ENCODE data around the gene NAPEPLD. TPM values are rescaled to one million over a fixed set of nuclear protein-coding genes. Genes with fewer than 3 reads are reported as not detected.
"Not testable (repeated sequence)": the region's sequence is repeated elsewhere in the genome, so short reads cannot be mapped to it uniquely, and the experiment has no call there.

The NAPEPLD gene
- 22.6 TPM in 2 replicates for total RNA-seq (2021)
- Bru-seq, nascent RNA, result percentile 75 among the genes with signal in this experiment
- BruChase-seq, experiment 1, labeled RNA remaining after a 2-hour chase, result percentile 74 among the genes with signal in this experiment
- BruChase-seq, experiment 2, labeled RNA remaining after a 6-hour chase, result percentile 57 among the genes with signal in this experiment
- long read RNA-seq, partial matches to known transcripts, result 3 of 9 reads
- long read RNA-seq, other reads (novel, unspliced or antisense), result 6 of 9 reads

DNA sequence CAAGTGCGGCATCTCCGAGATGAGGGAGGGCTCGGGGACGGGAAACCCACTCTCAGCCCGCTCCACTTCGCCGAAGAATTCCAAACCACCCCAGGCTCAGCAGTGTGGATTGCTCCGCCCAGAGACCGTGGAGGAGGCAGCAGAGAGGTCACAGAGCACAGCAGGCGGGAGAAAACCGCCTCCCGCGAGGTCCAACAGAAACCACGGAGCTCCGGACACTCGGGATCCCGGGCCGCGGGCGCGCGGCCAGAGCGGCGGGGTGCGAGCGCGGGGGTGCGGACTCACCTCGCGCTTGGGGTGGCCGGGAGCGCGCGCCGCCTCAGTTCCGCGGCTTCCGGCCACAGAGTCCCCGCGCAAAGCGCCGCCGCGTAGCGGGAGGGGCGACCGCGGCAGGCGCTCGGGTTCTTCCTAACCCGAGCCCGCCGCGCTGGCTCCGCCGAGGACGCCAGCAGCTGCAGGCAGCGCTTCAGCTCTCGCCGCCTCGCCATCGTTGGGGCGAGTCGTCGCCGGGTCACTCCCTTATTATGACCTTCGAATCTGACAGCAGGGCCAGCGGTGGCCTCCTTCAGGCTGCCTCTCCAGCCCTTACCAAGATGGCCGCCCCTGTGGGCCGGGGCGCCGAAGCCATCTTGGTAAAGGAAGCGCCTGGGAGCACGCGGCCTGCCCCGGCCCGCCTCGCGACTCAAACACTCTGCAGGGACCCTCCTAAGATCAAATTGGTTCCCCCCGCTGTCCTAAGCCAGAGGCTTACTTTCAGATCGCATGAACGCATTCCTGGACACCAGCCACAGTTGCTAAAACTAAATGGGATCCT, at the start of gene NAPEPLD:
NAPEPLD (minus strand) TSS at position 106 of the 814 bp plus-strand sequence. CDS start 20,323 bp downstream, outside the sequence.
- peaks cover 15% of the 10 kb centered on the region for H3K79me2 ChIP-seq (ENCODE audit: low read depth)
- peak within 1 kb of the TSS; percentile 77 for H3K4me3 ChIP-seq
- no peaks in the 10 kb centered on the region for H3K36me3 ChIP-seq (ENCODE audit: low read depth)
- H3K27ac ChIP-seq, result peak within 1 kb of the TSS; percentile 82
- H3K9me3 ChIP-seq (ENCODE audit: insufficient read depth, low read depth), result no peaks in the 10 kb centered on the region
- peaks cover 13% of the 10 kb centered on the region; the same call in 1 of the 2 replicates for H3F3A ChIP-seq (ENCODE audit: insufficient read depth, low read depth)
- CTCF ChIA-PET, result no interaction called here
- no peaks in the 10 kb centered on the region for H3K9me2 ChIP-seq (ENCODE audit: insufficient read depth)
- POLR2A ChIA-PET (ENCODE audit: unreplicated experiment), result interaction anchor here (0.7 to 1.2 kb wide), 2 partner anchors 74 to 576 kb away, joined by 3 to 5 read pairs; partner anchors contain the start of genes ARMC10 and FBXL13
- no peaks in the 10 kb centered on the region for H3K27me3 ChIP-seq (ENCODE audit: insufficient read depth, low read depth)
- peak within 1 kb of the TSS; percentile 85 for H3K4me2 ChIP-seq
- intact Hi-C loops (cut with micrococcal nuclease; ENCODE audit: unreplicated experiment), result loop anchor here (2.0 kb wide), 2 partner anchors 74 to 148 kb away; partner anchors contain the start of genes ARMC10, FBXL13 and PMPCB
- TF ChIP-seq EZH2 (IDR thresholded peaks at IDR 0.05; ENCODE audit: low read depth), result no peak
- TF ChIP-seq, protein P1, sequence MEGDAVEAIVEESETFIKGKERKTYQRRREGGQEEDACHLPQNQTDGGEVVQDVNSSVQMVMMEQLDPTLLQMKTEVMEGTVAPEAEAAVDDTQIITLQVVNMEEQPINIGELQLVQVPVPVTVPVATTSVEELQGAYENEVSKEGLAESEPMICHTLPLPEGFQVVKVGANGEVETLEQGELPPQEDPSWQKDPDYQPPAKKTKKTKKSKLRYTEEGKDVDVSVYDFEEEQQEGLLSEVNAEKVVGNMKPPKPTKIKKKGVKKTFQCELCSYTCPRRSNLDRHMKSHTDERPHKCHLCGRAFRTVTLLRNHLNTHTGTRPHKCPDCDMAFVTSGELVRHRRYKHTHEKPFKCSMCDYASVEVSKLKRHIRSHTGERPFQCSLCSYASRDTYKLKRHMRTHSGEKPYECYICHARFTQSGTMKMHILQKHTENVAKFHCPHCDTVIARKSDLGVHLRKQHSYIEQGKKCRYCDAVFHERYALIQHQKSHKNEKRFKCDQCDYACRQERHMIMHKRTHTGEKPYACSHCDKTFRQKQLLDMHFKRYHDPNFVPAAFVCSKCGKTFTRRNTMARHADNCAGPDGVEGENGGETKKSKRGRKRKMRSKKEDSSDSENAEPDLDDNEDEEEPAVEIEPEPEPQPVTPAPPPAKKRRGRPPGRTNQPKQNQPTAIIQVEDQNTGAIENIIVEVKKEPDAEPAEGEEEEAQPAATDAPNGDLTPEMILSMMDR (conservative IDR thresholded peaks at IDR 0.05), result no peak
- TSS peak; percentile 57 for BruUV-seq (replicated peaks)
- peak; percentile 55 to 86 for DNase-seq
- H4K20me1 ChIP-seq (ENCODE audit: insufficient read depth), result no peaks in the 10 kb centered on the region
- peaks cover 35% of the 10 kb centered on the region for H3K4me1 ChIP-seq (replicated peaks; ENCODE audit: insufficient read depth)
- peak within 1 kb of the TSS; percentile 96 for H2AFZ ChIP-seq

DNA sequence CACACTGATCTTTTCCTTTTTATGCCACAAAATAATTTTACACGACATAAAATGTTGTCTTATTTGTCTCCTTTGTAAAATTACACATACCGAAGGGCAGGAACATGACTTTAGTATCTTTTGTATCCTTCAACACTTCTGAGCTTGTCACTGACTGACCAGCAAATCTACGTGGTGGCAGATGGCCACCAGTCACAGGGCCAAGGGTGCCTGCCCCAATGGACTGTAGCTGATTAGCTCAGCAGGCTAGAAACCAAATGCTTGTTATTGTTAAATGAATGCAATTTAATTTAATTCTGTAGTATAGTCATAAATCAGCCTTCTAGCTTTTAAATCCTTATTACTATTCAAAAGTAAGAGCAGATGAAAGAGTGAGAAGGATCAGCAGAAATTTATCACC, 49.2 kb upstream of the NAPEPLD start:
- H3K4me1 ChIP-seq (replicated peaks; ENCODE audit: insufficient read depth); H3K9me3 ChIP-seq (ENCODE audit: insufficient read depth, low read depth); H3K9me2 ChIP-seq (ENCODE audit: insufficient read depth); DNase-seq; CTCF ChIA-PET; BruUV-seq (replicated peaks); H3K27me3 ChIP-seq (ENCODE audit: insufficient read depth, low read depth); H3K4me2 ChIP-seq; H3K27ac ChIP-seq; H3K79me2 ChIP-seq (ENCODE audit: low read depth); intact Hi-C loops (cut with micrococcal nuclease; ENCODE audit: unreplicated experiment); POLR2A ChIA-PET (ENCODE audit: unreplicated experiment); H4K20me1 ChIP-seq (ENCODE audit: insufficient read depth); H3K4me3 ChIP-seq; H3K36me3 ChIP-seq (ENCODE audit: low read depth); H3F3A ChIP-seq (ENCODE audit: insufficient read depth, low read depth); H2AFZ ChIP-seq: not testable (repeated sequence)

DNA sequence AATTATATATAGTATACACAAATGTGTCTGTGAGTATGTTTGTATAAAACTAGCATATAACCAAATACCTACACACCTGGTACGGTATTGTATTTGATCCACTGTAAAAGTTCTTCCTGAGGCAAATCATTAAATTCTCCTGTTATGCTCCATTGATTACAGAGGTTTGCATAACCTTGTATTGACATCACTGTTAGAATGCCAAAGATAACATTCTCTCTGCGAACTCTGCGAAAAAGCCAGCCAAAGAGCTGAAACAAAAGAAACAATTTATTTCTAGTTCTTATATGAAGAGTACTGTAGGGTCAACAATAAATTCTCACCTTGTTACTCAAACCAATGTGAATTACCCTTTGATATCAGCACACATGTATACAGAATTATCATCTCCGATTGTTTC, 46.5 kb upstream of the NAPEPLD start:
- H3K4me2 ChIP-seq; H3K27ac ChIP-seq; H3K27me3 ChIP-seq (ENCODE audit: insufficient read depth, low read depth); intact Hi-C loops (cut with micrococcal nuclease; ENCODE audit: unreplicated experiment); H3K9me2 ChIP-seq (ENCODE audit: insufficient read depth); H3K4me1 ChIP-seq (replicated peaks; ENCODE audit: insufficient read depth); H3K36me3 ChIP-seq (ENCODE audit: low read depth); H3K4me3 ChIP-seq; POLR2A ChIA-PET (ENCODE audit: unreplicated experiment); CTCF ChIA-PET; H3K79me2 ChIP-seq (ENCODE audit: low read depth); H2AFZ ChIP-seq; H3F3A ChIP-seq (ENCODE audit: insufficient read depth, low read depth); H3K9me3 ChIP-seq (ENCODE audit: insufficient read depth, low read depth); BruUV-seq (replicated peaks); DNase-seq; H4K20me1 ChIP-seq (ENCODE audit: insufficient read depth): not testable (repeated sequence)

DNA sequence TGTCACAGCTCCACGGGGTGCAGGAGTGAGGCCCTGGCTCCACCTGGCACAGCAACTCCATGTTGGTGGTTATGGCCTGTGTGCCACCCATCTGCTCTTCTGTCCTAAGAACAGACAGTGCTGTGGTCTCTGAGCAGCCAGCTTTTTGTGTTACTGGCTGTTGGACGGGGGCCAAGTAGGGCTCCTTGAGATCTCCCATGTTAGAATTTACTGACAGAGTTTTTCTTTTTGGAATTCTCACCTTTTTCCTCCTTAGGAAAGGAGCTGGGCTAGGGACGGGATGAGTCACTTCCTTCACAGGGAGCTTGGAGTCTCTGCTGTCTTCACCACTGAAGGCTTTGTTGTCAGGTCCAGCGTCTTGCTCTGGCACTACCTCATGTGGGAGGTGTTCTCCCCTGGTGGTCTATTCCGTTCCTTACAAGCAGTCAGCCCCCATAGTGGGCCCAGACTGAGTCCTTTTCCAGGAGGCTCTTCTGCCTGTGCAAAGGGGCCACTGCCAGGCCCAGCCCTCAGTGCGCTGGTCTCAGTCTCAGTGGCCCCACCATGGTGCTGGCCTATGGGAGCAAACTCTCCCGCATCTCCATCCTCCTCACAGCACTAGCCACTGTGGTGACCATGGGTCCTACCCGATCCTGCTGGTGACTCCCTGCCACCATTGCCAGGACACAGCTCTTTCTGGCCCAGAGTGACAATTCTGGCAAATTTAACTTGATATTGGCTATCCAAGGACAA, 23.7 kb upstream of the NAPEPLD start:
- H3K9me2 ChIP-seq (ENCODE audit: insufficient read depth); H3F3A ChIP-seq (ENCODE audit: insufficient read depth, low read depth); H3K4me3 ChIP-seq; H3K9me3 ChIP-seq (ENCODE audit: insufficient read depth, low read depth); H3K27ac ChIP-seq; CTCF ChIA-PET; H2AFZ ChIP-seq; POLR2A ChIA-PET (ENCODE audit: unreplicated experiment); H3K27me3 ChIP-seq (ENCODE audit: insufficient read depth, low read depth); H3K4me2 ChIP-seq; H4K20me1 ChIP-seq (ENCODE audit: insufficient read depth); H3K4me1 ChIP-seq (replicated peaks; ENCODE audit: insufficient read depth); H3K79me2 ChIP-seq (ENCODE audit: low read depth); H3K36me3 ChIP-seq (ENCODE audit: low read depth); intact Hi-C loops (cut with micrococcal nuclease; ENCODE audit: unreplicated experiment); BruUV-seq (replicated peaks): not testable (repeated sequence)
- DNase-seq, result peak in 1 of 2 experiments; percentile 23

DNA sequence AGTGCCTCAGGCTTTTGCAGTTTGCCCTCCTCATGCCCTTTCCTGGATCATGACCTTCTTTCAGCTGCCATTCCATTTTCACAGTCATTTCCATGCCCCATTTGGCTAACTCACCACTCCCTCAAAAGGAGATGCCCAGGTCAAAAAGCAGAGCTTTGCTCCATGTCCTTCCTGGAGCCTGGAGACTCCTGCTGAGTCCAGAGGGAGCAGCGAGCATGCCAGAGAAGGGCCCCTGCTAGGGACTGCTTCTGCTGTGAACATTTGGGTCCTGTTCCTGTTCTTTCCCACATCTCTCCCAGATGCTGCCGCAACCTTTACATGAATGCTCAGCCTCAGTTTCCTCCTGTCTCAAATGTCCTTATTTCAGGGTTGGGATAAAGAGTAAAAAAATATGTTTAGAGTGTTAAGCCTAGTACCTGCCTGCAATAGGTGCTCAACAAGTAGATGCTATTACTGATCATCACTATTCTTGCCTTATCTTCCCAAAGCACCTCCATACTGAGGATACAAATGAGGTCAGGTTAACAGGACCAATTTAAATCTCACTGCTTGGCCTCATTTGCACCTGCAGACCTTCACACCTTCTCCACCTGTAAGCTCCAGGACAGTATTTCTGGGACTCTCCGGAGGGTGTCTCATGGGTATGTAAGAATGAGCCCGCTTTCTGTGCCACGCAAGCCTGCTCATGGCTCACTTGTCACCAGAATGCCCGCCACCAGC, 23.0 kb upstream of the NAPEPLD start:
- DNase-seq; H3K79me2 ChIP-seq (ENCODE audit: low read depth); H3K27me3 ChIP-seq (ENCODE audit: insufficient read depth, low read depth); H3K36me3 ChIP-seq (ENCODE audit: low read depth); H3K9me3 ChIP-seq (ENCODE audit: insufficient read depth, low read depth); H3K4me3 ChIP-seq; BruUV-seq (replicated peaks); H2AFZ ChIP-seq; H3K27ac ChIP-seq; H3K9me2 ChIP-seq (ENCODE audit: insufficient read depth); H3K4me1 ChIP-seq (replicated peaks; ENCODE audit: insufficient read depth); intact Hi-C loops (cut with micrococcal nuclease; ENCODE audit: unreplicated experiment); POLR2A ChIA-PET (ENCODE audit: unreplicated experiment); H3K4me2 ChIP-seq; H4K20me1 ChIP-seq (ENCODE audit: insufficient read depth); H3F3A ChIP-seq (ENCODE audit: insufficient read depth, low read depth): not testable (repeated sequence)
- CTCF ChIA-PET, result interaction anchor here (0.7 kb wide), 1 partner anchor 24 kb away, joined by 3 read pairs; no protein-coding TSS in a partner anchor

Measured in PC-9 (cell line).